Liver (tissue), 9 donors: ENCODE data around the gene SALL3. TPM values are rescaled to one million over a fixed set of nuclear protein-coding genes. Genes with fewer than 3 reads are reported as not detected.

Source experiments
- DNase-seq: peaks from one replicate; pipeline ENCODE4 v3.0.0-alpha.2; 2017; ENCODE audit warnings: low spot score
- H3K27ac ChIP-seq, 2 donors: one replicate each; pipeline ENCODE4 v1.7.0; 2013; ENCODE audit warnings: inconsistent platforms in 2 of 2, low read length in 2 of 2, control low read depth in 1 of 2, low read depth in 1 of 2, mild to moderate bottlenecking in 1 of 2
- H3K27me3 ChIP-seq, 4 donors: one replicate each; pipeline versions ENCODE4 v1.6.1 to v1.7.0; 2013; ENCODE audit warnings: low read length in 3 of 4, inconsistent platforms in 1 of 4, mild to moderate bottlenecking in 1 of 4, moderate library complexity in 1 of 4; ENCODE audit not compliant: control insufficient read depth in 4 of 4, insufficient read depth in 4 of 4
- H3K36me3 ChIP-seq, 4 donors: one replicate each; pipeline versions ENCODE4 v1.6.1 to v1.7.0; 2013; ENCODE audit warnings: low read length in 3 of 4, mild to moderate bottlenecking in 3 of 4, low read depth in 1 of 4, moderate library complexity in 1 of 4; ENCODE audit not compliant: control insufficient read depth in 4 of 4, insufficient read depth in 3 of 4
- H3K4me1 ChIP-seq, 4 donors: one replicate each; pipeline versions ENCODE4 v1.6.1 to v1.7.0; 2013; ENCODE audit warnings: low read length in 3 of 4, mild to moderate bottlenecking in 3 of 4, moderate library complexity in 1 of 4; ENCODE audit not compliant: control insufficient read depth in 4 of 4, insufficient read depth in 4 of 4
- H3K4me3 ChIP-seq, 3 donors: one replicate each; pipeline versions ENCODE4 v1.6.1 to v1.7.0; 2013; ENCODE audit warnings: low read length in 3 of 3, control low read depth in 1 of 3, low read depth in 1 of 3, mild to moderate bottlenecking in 1 of 3
- H3K9ac ChIP-seq, 2 donors: one replicate each; pipeline ENCODE4 v1.7.0; 2013; ENCODE audit warnings: low read length in 2 of 2, mild to moderate bottlenecking in 2 of 2, moderate library complexity in 2 of 2, control low read depth in 1 of 2, low read depth in 1 of 2
- H3K9me3 ChIP-seq, 4 donors: one replicate each; pipeline versions ENCODE4 v1.6.1 to v1.7.0; 2013; ENCODE audit warnings: low read length in 3 of 4; ENCODE audit not compliant: control insufficient read depth in 4 of 4
- EGR1 ChIP-seq, 2 donors: IDR thresholded peaks; 2 replicates each; pipeline ENCODE4 v1.6.1; 2016 to 2018; ENCODE audit warnings: antibody characterized with exemption in 2 of 2, low read depth in 2 of 2
- FOXA1 ChIP-seq: IDR thresholded peaks from 2 replicates; pipeline ENCODE4 v1.6.1; 2016; ENCODE audit warnings: antibody characterized with exemption
- FOXA2 ChIP-seq: IDR thresholded peaks from 2 replicates; pipeline ENCODE4 v1.6.1; 2016; ENCODE audit warnings: antibody characterized with exemption
- GABPA ChIP-seq, 2 donors: IDR thresholded peaks in 1 of 2; conservative IDR thresholded peaks in 1 of 2; 2 replicates each; pipeline ENCODE4 v1.6.1; 2016; ENCODE audit warnings: antibody characterized with exemption in 2 of 2, mild to moderate bottlenecking in 1 of 2, moderate library complexity in 1 of 2
- HNF4A ChIP-seq, 2 donors: conservative IDR thresholded peaks; 2 replicates each; pipeline ENCODE4 v1.6.1; 2016; ENCODE audit warnings: antibody characterized with exemption in 2 of 2, mild to moderate bottlenecking in 2 of 2
- HNF4G ChIP-seq: IDR thresholded peaks from 2 replicates; pipeline ENCODE4 v1.6.1; 2016; ENCODE audit warnings: antibody characterized with exemption
- JUND ChIP-seq, 2 donors: IDR thresholded peaks; 2 replicates each; pipeline ENCODE4 v1.6.1; 2016; ENCODE audit warnings: antibody characterized with exemption in 2 of 2
- NR2F2 ChIP-seq: IDR thresholded peaks from 2 replicates; pipeline ENCODE4 v1.6.1; 2016; ENCODE audit warnings: antibody characterized with exemption
- RAD21 ChIP-seq, 2 donors: IDR thresholded peaks; 2 replicates each; pipeline ENCODE4 v1.6.1; 2016; ENCODE audit warnings: antibody characterized with exemption in 2 of 2, mild to moderate bottlenecking in 2 of 2
- RXRA ChIP-seq, 2 donors: IDR thresholded peaks; 2 replicates each; pipeline ENCODE4 v1.6.1; 2017 to 2018; ENCODE audit warnings: antibody characterized with exemption in 2 of 2, mild to moderate bottlenecking in 1 of 2
- SP1 ChIP-seq: IDR thresholded peaks from 2 replicates; pipeline ENCODE4 v1.6.1; 2018; ENCODE audit warnings: antibody characterized with exemption, mild to moderate bottlenecking
- TAF1 ChIP-seq: conservative IDR thresholded peaks from 2 replicates; pipeline ENCODE4 v1.6.1; 2016; ENCODE audit warnings: antibody characterized with exemption, mild to moderate bottlenecking
- YY1 ChIP-seq: IDR thresholded peaks from 2 replicates; pipeline ENCODE4 v1.6.1; 2016; ENCODE audit warnings: antibody characterized with exemption, mild to moderate bottlenecking
- WGBS: extraction: QIAGEN DNeasy Blood & Tissue Kit; methylation state at CpG from one replicate; pipeline ENCODE4 v1.1.7; 2013; 5-methylcytosine and 5-hydroxymethylcytosine counted together
- polyA plus RNA-seq, 2 donors: library from polyadenylated mRNA; stranded (reverse) in 1 of 2; unstranded in 1 of 2; fragments of 200-250 nt in 1 of 2; fragments of >200 nt in 1 of 2; fragmentation: Nextera tagmentation in 1 of 2; extraction: Ambion mirVana in 1 of 2; gene quantifications; one replicate each; pipeline versions ENCODE4 v1.2.1 to v1.2.3, GENCODE V29; 2013 to 2015
- total RNA-seq, 2 donors: library from RNA; depleted of rRNA; stranded (reverse); fragments of >200 nt; gene quantifications; one replicate each; pipeline ENCODE4 v1.2.3, GENCODE V29; 2014
- TF ChIP-seq, protein P1 (sequence below): IDR thresholded peaks from 2 replicates; pipeline ENCODE4 v1.6.1; 2016; ENCODE audit warnings: antibody characterized with exemption
- TF ChIP-seq, protein P2 (sequence below): IDR thresholded peaks from 2 replicates; pipeline ENCODE4 v1.6.1; 2016; ENCODE audit warnings: antibody characterized with exemption
- TF ChIP-seq, protein P3 (sequence below): IDR thresholded peaks from 2 replicates; pipeline ENCODE4 v1.6.1; 2016; ENCODE audit warnings: antibody characterized with exemption
- TF ChIP-seq, protein P4 (sequence below): IDR thresholded peaks from 2 replicates; pipeline ENCODE4 v1.6.1; 2016; ENCODE audit warnings: antibody characterized with exemption, mild to moderate bottlenecking
- TF ChIP-seq, protein P5 (sequence below): fragments of 150-350 bp; IDR thresholded peaks from 2 replicates; pipeline ENCODE4 v1.5.1; 2017; ENCODE audit warnings: improper control_type of control experiment, low read depth, low read length; ENCODE audit not compliant: missing input control
- donor health status: healthy.
- donor health status: healthy.
- donor health status: healthy.
- donor health status: healthy.
- donor health status: healthy.

Gene SALL3
- total and polyA plus RNA-seq, 4 donors = not detected

DNA sequence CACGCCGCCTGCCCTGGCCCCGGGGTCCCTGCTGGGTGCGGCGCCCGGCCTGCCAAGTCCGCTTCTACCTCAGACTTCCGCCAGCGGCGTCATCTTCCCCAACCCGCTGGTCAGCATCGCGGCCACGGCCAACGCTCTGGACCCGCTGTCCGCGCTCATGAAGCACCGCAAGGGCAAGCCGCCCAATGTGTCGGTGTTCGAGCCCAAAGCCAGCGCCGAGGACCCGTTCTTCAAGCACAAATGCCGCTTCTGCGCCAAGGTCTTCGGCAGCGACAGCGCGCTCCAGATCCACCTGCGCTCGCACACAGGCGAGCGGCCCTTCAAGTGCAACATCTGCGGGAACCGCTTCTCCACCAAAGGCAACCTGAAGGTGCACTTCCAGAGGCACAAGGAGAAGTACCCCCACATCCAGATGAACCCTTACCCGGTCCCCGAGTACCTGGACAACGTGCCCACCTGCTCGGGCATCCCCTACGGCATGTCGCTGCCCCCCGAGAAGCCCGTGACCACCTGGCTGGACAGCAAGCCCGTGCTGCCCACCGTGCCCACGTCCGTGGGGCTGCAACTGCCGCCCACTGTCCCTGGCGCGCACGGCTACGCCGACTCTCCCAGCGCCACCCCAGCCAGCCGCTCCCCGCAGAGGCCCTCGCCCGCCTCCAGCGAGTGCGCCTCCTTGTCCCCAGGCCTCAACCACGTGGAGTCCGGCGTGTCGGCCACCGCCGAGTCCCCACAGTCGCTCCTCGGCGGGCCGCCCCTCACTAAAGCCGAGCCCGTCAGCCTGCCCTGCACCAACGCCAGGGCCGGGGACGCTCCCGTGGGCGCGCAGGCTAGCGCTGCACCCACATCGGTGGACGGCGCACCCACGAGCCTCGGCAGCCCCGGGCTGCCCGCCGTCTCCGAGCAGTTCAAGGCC is 13.7 kb downstream of the SALL3 start:
- WGBS = 98% methylated on average over 90 of the region's 90 CpGs
- TF ChIP-seq NR2F2 (no peak), GABPA (IDR thresholded peaks at IDR 0.05 in 1 of 2, conservative IDR thresholded peaks at IDR 0.05 in 1 of 2) (no peak), SP1 (no peak), HNF4A (conservative IDR thresholded peaks at IDR 0.05) (no peak), EGR1 (IDR thresholded peaks at IDR 0.05; ENCODE audit: low read depth in 2 of 2) (no peak), RAD21 (IDR thresholded peaks at IDR 0.05) (no peak), HNF4G (no peak), RXRA (IDR thresholded peaks at IDR 0.05) (no peak), TAF1 (no peak), YY1 (no peak), JUND (IDR thresholded peaks at IDR 0.05) (no peak), FOXA1 (no peak), FOXA2 (no peak)
- TF ChIP-seq, protein P1, sequence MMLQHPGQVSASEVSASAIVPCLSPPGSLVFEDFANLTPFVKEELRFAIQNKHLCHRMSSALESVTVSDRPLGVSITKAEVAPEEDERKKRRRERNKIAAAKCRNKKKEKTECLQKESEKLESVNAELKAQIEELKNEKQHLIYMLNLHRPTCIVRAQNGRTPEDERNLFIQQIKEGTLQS = no peak
- TF ChIP-seq, protein P2, sequence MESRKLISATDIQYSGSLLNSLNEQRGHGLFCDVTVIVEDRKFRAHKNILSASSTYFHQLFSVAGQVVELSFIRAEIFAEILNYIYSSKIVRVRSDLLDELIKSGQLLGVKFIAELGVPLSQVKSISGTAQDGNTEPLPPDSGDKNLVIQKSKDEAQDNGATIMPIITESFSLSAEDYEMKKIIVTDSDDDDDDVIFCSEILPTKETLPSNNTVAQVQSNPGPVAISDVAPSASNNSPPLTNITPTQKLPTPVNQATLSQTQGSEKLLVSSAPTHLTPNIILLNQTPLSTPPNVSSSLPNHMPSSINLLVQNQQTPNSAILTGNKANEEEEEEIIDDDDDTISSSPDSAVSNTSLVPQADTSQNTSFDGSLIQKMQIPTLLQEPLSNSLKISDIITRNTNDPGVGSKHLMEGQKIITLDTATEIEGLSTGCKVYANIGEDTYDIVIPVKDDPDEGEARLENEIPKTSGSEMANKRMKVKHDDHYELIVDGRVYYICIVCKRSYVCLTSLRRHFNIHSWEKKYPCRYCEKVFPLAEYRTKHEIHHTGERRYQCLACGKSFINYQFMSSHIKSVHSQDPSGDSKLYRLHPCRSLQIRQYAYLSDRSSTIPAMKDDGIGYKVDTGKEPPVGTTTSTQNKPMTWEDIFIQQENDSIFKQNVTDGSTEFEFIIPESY = no peak
- TF ChIP-seq, protein P3, sequence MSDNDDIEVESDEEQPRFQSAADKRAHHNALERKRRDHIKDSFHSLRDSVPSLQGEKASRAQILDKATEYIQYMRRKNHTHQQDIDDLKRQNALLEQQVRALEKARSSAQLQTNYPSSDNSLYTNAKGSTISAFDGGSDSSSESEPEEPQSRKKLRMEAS = no peak
- TF ChIP-seq, protein P4, sequence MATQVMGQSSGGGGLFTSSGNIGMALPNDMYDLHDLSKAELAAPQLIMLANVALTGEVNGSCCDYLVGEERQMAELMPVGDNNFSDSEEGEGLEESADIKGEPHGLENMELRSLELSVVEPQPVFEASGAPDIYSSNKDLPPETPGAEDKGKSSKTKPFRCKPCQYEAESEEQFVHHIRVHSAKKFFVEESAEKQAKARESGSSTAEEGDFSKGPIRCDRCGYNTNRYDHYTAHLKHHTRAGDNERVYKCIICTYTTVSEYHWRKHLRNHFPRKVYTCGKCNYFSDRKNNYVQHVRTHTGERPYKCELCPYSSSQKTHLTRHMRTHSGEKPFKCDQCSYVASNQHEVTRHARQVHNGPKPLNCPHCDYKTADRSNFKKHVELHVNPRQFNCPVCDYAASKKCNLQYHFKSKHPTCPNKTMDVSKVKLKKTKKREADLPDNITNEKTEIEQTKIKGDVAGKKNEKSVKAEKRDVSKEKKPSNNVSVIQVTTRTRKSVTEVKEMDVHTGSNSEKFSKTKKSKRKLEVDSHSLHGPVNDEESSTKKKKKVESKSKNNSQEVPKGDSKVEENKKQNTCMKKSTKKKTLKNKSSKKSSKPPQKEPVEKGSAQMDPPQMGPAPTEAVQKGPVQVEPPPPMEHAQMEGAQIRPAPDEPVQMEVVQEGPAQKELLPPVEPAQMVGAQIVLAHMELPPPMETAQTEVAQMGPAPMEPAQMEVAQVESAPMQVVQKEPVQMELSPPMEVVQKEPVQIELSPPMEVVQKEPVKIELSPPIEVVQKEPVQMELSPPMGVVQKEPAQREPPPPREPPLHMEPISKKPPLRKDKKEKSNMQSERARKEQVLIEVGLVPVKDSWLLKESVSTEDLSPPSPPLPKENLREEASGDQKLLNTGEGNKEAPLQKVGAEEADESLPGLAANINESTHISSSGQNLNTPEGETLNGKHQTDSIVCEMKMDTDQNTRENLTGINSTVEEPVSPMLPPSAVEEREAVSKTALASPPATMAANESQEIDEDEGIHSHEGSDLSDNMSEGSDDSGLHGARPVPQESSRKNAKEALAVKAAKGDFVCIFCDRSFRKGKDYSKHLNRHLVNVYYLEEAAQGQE = no peak
- TF ChIP-seq, protein P5, sequence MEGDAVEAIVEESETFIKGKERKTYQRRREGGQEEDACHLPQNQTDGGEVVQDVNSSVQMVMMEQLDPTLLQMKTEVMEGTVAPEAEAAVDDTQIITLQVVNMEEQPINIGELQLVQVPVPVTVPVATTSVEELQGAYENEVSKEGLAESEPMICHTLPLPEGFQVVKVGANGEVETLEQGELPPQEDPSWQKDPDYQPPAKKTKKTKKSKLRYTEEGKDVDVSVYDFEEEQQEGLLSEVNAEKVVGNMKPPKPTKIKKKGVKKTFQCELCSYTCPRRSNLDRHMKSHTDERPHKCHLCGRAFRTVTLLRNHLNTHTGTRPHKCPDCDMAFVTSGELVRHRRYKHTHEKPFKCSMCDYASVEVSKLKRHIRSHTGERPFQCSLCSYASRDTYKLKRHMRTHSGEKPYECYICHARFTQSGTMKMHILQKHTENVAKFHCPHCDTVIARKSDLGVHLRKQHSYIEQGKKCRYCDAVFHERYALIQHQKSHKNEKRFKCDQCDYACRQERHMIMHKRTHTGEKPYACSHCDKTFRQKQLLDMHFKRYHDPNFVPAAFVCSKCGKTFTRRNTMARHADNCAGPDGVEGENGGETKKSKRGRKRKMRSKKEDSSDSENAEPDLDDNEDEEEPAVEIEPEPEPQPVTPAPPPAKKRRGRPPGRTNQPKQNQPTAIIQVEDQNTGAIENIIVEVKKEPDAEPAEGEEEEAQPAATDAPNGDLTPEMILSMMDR = no peak
- Histone ChIP-seq H3K4me1 (no peaks in the 10 kb centered on the region), H3K9me3 (no peaks in the 10 kb centered on the region), H3K27ac (no peak overlapping the region), H3K4me3 (no peak overlapping the region), H3K27me3 (peaks cover 0 to 6% (median 0%) of the 10 kb centered on the region in 4 donors), H3K9ac (no peak overlapping the region), H3K36me3 (no peaks in the 10 kb centered on the region)
- DNase-seq = no peak
